Suprapubic skin (tissue), 4 donors: Measurements from ENCODE around the gene CNNM2.

Experiments
- POLR2A ChIP-seq, 2 donors: fragments of 450-650 bp; IDR thresholded peaks; one replicate each; pipeline ENCODE4 v1.6.1; 2017; ENCODE audit warnings: antibody characterized with exemption in 2 of 2, mild to moderate bottlenecking in 2 of 2, moderate library complexity in 2 of 2
- POLR2AphosphoS5 ChIP-seq, 3 donors: sonication (generic); formaldehyde crosslinking; IDR thresholded peaks; one replicate each; pipeline ENCODE4 v1.6.1; 2017; ENCODE audit warnings: antibody characterized with exemption in 3 of 3

DNA sequence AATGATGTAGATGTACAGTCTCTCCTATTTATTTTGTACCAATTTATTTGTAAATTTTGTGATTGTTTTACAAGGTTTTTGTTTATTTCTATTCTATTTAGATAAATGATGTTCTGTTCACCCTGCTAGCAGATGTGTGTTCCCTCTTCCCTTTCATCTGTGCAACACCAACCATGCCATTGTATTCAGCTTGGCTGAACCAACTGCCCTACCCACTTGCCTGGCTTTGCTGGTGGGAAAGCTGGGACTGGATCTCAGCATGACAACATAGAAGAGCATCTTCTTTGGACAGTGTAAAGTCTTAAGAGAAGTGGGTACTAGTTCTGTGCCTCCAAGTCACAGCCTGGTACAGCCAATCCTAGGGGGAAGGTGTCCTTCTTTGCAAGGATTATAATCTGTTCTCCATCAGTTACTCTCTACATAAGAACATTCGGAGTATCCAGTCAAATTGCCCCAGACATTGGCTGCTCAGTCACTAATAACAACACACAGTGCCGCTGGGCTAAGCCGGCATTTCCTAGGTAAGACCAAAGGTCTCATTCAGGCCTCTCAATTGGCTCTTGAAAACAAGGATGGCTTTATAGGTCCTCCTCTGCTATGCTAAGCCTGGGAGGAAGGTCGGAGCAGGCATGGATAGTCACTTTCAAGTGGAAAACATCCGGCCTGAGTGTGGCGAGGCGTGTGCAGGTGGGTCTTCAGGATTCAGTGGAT lies 165.3 kb downstream of the CNNM2 start:
- no peak for TF ChIP-seq POLR2A (IDR thresholded peaks at IDR 0.05)
- no peak for TF ChIP-seq POLR2AphosphoS5 (IDR thresholded peaks at IDR 0.05)
